Hepatocyte (in vitro differentiated cells): Measurements from ENCODE around the gene SYTL3.

Source experiments
- EZH2 ChIP-seq: fragments of 200-600 bp; sonication (generic); IDR thresholded peaks from 2 replicates; pipeline ENCODE4 v1.6.1; 2016; ENCODE audit warnings: antibody characterized with exemption, mild to moderate bottlenecking, borderline replicate concordance
- TF ChIP-seq, protein P1 (sequence below): fragments of 200-600 bp; sonication (generic); IDR thresholded peaks from 2 replicates; pipeline ENCODE4 v1.5.1; 2016; ENCODE audit warnings: antibody characterized with exemption, mild to moderate bottlenecking; ENCODE audit not compliant: poor library complexity

GRCh38 chr6:158619922-158620801 is 29.7 kb upstream of the SYTL3 start:
- TF ChIP-seq, protein P1, sequence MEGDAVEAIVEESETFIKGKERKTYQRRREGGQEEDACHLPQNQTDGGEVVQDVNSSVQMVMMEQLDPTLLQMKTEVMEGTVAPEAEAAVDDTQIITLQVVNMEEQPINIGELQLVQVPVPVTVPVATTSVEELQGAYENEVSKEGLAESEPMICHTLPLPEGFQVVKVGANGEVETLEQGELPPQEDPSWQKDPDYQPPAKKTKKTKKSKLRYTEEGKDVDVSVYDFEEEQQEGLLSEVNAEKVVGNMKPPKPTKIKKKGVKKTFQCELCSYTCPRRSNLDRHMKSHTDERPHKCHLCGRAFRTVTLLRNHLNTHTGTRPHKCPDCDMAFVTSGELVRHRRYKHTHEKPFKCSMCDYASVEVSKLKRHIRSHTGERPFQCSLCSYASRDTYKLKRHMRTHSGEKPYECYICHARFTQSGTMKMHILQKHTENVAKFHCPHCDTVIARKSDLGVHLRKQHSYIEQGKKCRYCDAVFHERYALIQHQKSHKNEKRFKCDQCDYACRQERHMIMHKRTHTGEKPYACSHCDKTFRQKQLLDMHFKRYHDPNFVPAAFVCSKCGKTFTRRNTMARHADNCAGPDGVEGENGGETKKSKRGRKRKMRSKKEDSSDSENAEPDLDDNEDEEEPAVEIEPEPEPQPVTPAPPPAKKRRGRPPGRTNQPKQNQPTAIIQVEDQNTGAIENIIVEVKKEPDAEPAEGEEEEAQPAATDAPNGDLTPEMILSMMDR, result no peak
- no peak for TF ChIP-seq EZH2
